Psoas muscle (tissue), 8 donors: ENCODE data around the gene NUP210. TPM values are rescaled to one million over a fixed set of nuclear protein-coding genes. Genes with fewer than 3 reads are reported as not detected.
A peak's percentile ranks its signal among the peaks of the same experiment; 100 is the strongest.

Experiments
- ATAC-seq, 4 donors: fragments of 200-7000 bp; cut with Tn5 transposase; one replicate each; pipeline ENCODE4 v1.9.1; 2020; ENCODE audit warnings: moderate library complexity in 3 of 4, mild to moderate bottlenecking in 2 of 4
- DNase-seq, 2 donors: peaks; one replicate each; pipeline ENCODE4 v3.0.0-alpha.2; 2020
- H3K27ac ChIP-seq: fragments of 200-600 bp; one replicate; pipeline ENCODE4 v1.8.0; 2022
- H3K27me3 ChIP-seq, 3 donors: fragments of 200-600 bp in 1 of 3; one replicate each; pipeline versions ENCODE4 v1.6.1 to v1.8.0; 2013 to 2022; ENCODE audit warnings: low read length in 2 of 3, mild to moderate bottlenecking in 2 of 3, moderate library complexity in 1 of 3; ENCODE audit not compliant: insufficient read depth in 3 of 3
- H3K36me3 ChIP-seq, 2 donors: fragments of 200-600 bp in 1 of 2; one replicate each; pipeline versions ENCODE4 v1.6.1 to v1.8.0; 2013 to 2022; ENCODE audit warnings: low read depth in 1 of 2, mild to moderate bottlenecking in 1 of 2, moderate library complexity in 1 of 2; ENCODE audit not compliant: insufficient read depth in 1 of 2
- H3K4me1 ChIP-seq: fragments of 200-600 bp; one replicate; pipeline ENCODE4 v1.8.0; 2022
- H3K4me3 ChIP-seq: fragments of 200-600 bp; one replicate; pipeline ENCODE4 v1.8.0; 2022; ENCODE audit warnings: mild to moderate bottlenecking
- H3K9me3 ChIP-seq: fragments of 200-600 bp; one replicate; pipeline ENCODE4 v1.8.0; 2022
- WGBS, 3 donors: extraction: QIAGEN DNeasy Blood & Tissue Kit; methylation state at CpG; one replicate each; pipeline versions ENCODE4 v1.1.6 to v1.1.7; 2013; 5-methylcytosine and 5-hydroxymethylcytosine counted together
- intact Hi-C, 2 donors: fragments of 100-400 bp; cut with DNase I; formaldehyde crosslinking; loops; one replicate each; pipeline versions ENCODE4 v1.11.0 to v1.14.2; 2022
- polyA plus RNA-seq, 3 donors: library from polyadenylated mRNA; stranded (reverse); fragments of 200-250 nt; gene quantifications; one replicate each; pipeline ENCODE4 v1.2.3, GENCODE V29; 2013
- total RNA-seq, 4 donors: library from RNA; stranded (reverse); fragmentation: NEBNext Ultra II Directional in 2 of 4; extraction: Animal tissue kit (Norgen Biotek cat#: 25700) in 2 of 4; gene quantifications; one replicate each; pipeline versions ENCODE4 v1.2.1 to v1.2.4, GENCODE V29; 2021 to 2023
- TF ChIP-seq, protein P1 (sequence below): fragments of 200-600 bp; IDR thresholded peaks from one replicate; pipeline ENCODE4 v1.8.0; 2022; ENCODE audit warnings: antibody characterized with exemption
- donor health status: healthy with polysubstance abuse.
- donor health status: DM: no; HTN: no; CAD: no; lungs with moderate emphysema.
- donor health status: Bipolar disorder and iron deficiency.
- donor health status: healthy.
- donor health status: DM: yes; HTN: yes; CAD: no.
- donor health status: DM: no; HTN: no; CAD: no.
- donor health status: DM: no; HTN: no; CAD: no.
- donor health status: DM: yes; HTN: yes; CAD: no.

The NUP210 gene
- total and polyA plus RNA-seq, 7 donors = 0.29 to 8.0 (median 2.1) TPM

DNA sequence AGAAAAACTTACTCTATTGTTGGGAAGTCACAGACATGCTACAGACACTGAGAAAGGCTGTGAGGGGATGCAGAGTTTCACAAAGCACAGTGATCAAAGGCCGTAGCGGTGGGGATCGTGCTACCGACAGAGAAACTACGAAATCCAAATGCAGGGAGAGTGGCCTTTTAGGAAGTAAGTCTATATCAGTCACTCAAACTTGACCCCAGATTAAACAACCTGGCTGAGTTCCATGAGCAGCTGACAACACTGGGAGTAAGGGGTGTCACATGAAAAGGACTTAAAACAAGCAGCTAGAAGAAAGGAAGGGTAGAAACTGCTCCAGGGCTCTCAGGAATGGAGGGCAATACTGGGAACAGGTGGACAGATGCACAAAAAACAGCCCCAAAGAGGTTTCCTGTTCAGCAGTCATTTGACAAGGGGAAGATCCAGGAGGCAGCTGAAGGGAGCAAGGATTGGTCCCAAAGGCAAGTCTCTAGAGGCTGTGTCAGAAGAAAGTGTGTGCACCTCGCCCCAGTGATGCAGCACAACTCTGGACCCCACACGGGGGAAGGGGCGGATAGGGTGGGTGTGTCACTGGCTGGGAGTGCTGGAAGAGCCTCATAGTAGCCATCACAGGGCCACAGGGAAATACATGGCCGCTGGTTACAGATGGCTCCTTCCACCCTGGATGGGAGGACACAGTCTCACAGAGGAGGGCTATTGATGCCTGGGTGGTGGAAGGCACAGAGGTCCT, 39.7 kb upstream of the NUP210 start:
- Histone ChIP-seq H3K9me3 (no peaks in the 10 kb centered on the region), H3K36me3 (no peaks in the 10 kb centered on the region), H3K4me3 (no peak overlapping the region), H3K27ac (no peak overlapping the region), H3K27me3 (no peaks in the 10 kb centered on the region), H3K4me1 (peaks cover 17% of the 10 kb centered on the region)
- WGBS, 3 donors = 75 to 86% (median 77%) methylated on average over 9 of the region's 9 CpGs
- intact Hi-C loops = loop anchor here in 1 of 2 donors (10.0 kb wide), 1 partner anchor 115 kb away; no protein-coding TSS in a partner anchor
- no peak for DNase-seq
- TF ChIP-seq, protein P1, sequence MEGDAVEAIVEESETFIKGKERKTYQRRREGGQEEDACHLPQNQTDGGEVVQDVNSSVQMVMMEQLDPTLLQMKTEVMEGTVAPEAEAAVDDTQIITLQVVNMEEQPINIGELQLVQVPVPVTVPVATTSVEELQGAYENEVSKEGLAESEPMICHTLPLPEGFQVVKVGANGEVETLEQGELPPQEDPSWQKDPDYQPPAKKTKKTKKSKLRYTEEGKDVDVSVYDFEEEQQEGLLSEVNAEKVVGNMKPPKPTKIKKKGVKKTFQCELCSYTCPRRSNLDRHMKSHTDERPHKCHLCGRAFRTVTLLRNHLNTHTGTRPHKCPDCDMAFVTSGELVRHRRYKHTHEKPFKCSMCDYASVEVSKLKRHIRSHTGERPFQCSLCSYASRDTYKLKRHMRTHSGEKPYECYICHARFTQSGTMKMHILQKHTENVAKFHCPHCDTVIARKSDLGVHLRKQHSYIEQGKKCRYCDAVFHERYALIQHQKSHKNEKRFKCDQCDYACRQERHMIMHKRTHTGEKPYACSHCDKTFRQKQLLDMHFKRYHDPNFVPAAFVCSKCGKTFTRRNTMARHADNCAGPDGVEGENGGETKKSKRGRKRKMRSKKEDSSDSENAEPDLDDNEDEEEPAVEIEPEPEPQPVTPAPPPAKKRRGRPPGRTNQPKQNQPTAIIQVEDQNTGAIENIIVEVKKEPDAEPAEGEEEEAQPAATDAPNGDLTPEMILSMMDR = no peak
- ATAC-seq = no peak

DNA sequence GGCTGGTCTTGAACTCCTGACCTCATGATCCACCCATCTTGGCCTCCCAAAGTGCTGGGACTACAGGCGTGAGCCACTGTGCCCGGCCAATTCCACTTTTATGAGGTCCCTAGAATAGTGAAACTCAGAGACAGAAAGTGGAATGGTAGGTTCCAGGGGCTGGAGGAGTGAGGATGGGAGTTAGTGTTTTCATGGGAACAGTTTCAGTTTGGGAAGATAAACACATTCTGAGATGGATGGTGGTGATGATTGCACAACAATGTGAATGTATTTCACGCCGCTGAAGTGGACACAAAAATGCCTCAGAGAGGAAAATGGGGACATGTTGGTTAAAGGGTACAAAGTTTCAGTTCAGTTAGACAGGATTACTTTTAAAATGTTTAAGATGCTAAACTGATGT, 37.5 kb upstream of the NUP210 start:
- DNase-seq (no peak), ATAC-seq (no peak)
- Histone ChIP-seq H3K9me3 (no peaks in the 10 kb centered on the region), H3K27me3 (no peaks in the 10 kb centered on the region), H3K27ac (no peak overlapping the region), H3K4me3 (no peak overlapping the region), H3K4me1 (peaks cover 13% of the 10 kb centered on the region), H3K36me3 (no peaks in the 10 kb centered on the region)
- TF ChIP-seq, protein P1 = no peak
- 92 to 96% (median 93%) methylated on average over 4 of the region's 4 CpGs for WGBS, 3 donors
- intact Hi-C loops = loop anchor here in 1 of 2 donors (10.0 kb wide), 1 partner anchor 113 kb away; no protein-coding TSS in a partner anchor

DNA sequence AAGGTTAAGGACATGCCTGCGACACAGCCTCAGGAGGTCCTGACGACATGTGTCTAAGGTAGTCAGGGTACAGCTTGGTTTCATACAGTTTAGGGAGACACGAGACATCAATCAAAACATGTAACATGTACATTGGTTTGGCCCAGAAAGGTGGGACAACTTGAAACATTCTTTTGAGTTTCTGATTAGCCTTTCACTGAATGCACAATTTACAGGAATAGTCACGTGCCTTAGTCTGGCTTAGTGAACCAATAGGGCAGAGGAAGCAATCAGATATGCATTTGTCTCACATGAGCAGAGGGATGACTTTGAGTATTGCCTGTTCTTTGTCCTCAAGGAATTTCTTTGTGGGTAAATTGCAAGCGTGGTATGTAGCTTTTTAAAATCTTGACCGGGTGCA, 35.5 kb upstream of the NUP210 start:
- no peaks in the 10 kb centered on the region for H3K27me3 ChIP-seq
- H3K9me3 ChIP-seq = no peaks in the 10 kb centered on the region
- intact Hi-C loops = loop anchor here in 1 of 2 donors (10.0 kb wide), 1 partner anchor 111 kb away; no protein-coding TSS in a partner anchor
- peaks cover 3% of the 10 kb centered on the region for H3K4me1 ChIP-seq
- 76 to 85% (median 77%) methylated on average over 6 of the region's 6 CpGs for WGBS, 3 donors
- TF ChIP-seq, protein P1 = no peak
- H3K4me3 ChIP-seq = no peak overlapping the region
- no peak for ATAC-seq
- H3K36me3 ChIP-seq = no peaks in the 10 kb centered on the region
- no peak for DNase-seq
- H3K27ac ChIP-seq = no peak overlapping the region

DNA sequence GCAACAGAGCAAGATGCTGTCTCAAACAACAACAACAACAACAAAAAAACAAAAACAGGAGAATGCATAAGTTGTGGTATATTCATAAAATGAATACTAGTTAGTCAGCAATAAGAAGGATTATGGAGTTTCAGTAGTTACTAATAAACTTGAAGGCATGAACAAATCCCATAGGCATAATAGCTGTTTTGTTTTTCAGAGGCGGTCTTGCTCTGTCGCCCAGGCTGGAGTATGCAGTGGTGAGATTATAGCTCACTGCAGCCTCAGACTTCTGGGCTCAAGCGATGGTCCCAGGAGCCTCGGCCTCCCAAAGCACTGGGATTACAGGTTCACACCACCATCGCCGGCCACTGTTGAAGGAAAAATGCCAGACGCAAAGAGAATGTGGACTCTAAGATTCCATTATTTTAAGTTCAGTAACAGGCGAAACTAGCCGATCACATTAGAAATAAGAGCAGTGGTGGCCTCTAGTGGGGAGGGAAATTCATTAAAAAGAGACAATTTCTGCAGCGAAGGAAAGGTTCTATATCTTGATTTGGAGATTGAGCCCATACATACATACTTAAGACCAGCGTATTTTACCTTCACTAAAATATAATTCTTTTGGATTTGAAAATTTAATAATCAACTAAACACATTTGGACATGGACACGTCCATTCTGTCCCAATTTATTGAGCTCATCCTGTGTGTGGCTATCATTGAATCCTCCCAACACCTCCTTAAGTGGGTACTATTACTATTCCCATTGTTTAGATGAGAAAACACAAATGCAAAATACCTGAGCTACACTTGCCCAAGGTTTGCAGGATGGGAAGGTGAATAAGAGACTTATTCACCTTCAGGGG, 32.6 kb upstream of the NUP210 start:
- H3K9me3 ChIP-seq = no peaks in the 10 kb centered on the region
- intact Hi-C loops = loop anchor here (2.0 to 10.0 kb wide), 3 partner anchors 108 to 360 kb away; no protein-coding TSS in a partner anchor
- TF ChIP-seq, protein P1 = peak; percentile 62
- peaks cover 3% of the 10 kb centered on the region for H3K4me1 ChIP-seq
- no peaks in the 10 kb centered on the region for H3K27me3 ChIP-seq
- H3K4me3 ChIP-seq = peak overlapping the region; percentile 73
- WGBS, 3 donors = 21 to 23% (median 22%) methylated on average over 12 of the region's 12 CpGs
- ATAC-seq (peak in 2 of 4 donors; percentile 40 to 67), DNase-seq (no peak)
- no peaks in the 10 kb centered on the region for H3K36me3 ChIP-seq
- H3K27ac ChIP-seq = peak overlapping the region; percentile 75
